ENCODE measurements around the gene VRK2.

DNA sequence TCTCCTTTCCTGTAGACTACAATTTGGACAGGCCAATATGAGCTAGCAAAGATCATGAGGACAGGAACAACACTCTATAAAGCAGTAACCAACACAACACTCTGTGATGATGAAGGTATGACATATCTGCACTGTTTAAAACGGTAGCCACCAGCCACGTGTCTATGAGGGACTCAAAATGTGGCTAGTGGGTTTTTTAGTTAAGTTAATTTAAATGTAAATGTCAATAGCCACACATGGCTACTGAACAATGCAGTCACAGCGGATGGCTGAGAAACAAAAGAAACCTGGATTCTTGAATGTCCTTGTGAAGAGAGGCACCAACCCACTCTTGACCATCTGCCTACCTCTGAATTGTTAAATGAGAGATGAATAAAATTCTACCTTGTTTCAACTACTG, 160.6 kb downstream of the VRK2 start:
- TF ChIP-seq CTCF (IDR thresholded peaks at IDR 0.05): no peak
- TF ChIP-seq POLR2A (IDR thresholded peaks at IDR 0.05): no peak
